Neural cell (in vitro differentiated cells): Measurements from ENCODE around the gene PTHLH. TPM values are rescaled to one million over a fixed set of nuclear protein-coding genes. Genes with fewer than 3 reads are reported as not detected.

ENCODE experiments used
- H2AFZ ChIP-seq: fragments of 200-600, 300-800 bp; sonication (generic), shearing (Covaris generic); 2 replicates; pipeline ENCODE4 v1.6.0; 2014; ENCODE audit warnings: low read depth, mild to moderate bottlenecking, antibody characterized with exemption, low read length, moderate library complexity
- H3F3A ChIP-seq: fragments of 200-600 bp; shearing (Covaris generic); 2 replicates; pipeline ENCODE4 v1.6.1; 2016; ENCODE audit warnings: mild to moderate bottlenecking, moderate library complexity, mixed read lengths, antibody characterized with exemption, low read length; ENCODE audit not compliant: insufficient read depth, poor library complexity, severe bottlenecking
- H3K27ac ChIP-seq: fragments of 200-600, 300-800 bp; sonication (generic), shearing (Covaris generic); 2 replicates; pipeline ENCODE4 v1.5.1; 2014; ENCODE audit warnings: mild to moderate bottlenecking, low read length, moderate library complexity
- H3K27me3 ChIP-seq: fragments of 300-800, 200-600 bp; sonication (generic), shearing (Covaris generic); 2 replicates; pipeline ENCODE4 v1.6.0; 2014; ENCODE audit warnings: mild to moderate bottlenecking, low read depth, low read length, moderate library complexity; ENCODE audit not compliant: insufficient read depth
- H3K36me3 ChIP-seq: fragments of 300-800, 200-600 bp; sonication (generic), shearing (Covaris generic); 2 replicates; pipeline ENCODE4 v1.5.1; 2014; ENCODE audit warnings: mild to moderate bottlenecking, antibody characterized with exemption, low read length, moderate library complexity; ENCODE audit not compliant: insufficient read depth
- H3K4me2 ChIP-seq: fragments of 300-800, 200-600 bp; sonication (generic), shearing (Covaris generic); 2 replicates; pipeline ENCODE4 v1.6.0; 2014; ENCODE audit warnings: mild to moderate bottlenecking, low read length
- H3K4me3 ChIP-seq: fragments of 300-800, 200-600 bp; sonication (generic), shearing (Covaris generic); 2 replicates; pipeline ENCODE4 v1.5.1; 2014; ENCODE audit warnings: mild to moderate bottlenecking, low read length, moderate library complexity
- H3K79me2 ChIP-seq: fragments of 200-600 bp; shearing (Covaris generic); replicated peaks from 2 replicates; pipeline ENCODE4 v1.6.0; 2014; ENCODE audit warnings: mild to moderate bottlenecking, low read length, moderate library complexity; ENCODE audit not compliant: insufficient read depth
- H3K9ac ChIP-seq: fragments of 300-800, 200-600 bp; sonication (generic), shearing (Covaris generic); 2 replicates; pipeline ENCODE4 v1.6.1; 2016; ENCODE audit warnings: mild to moderate bottlenecking, low read length, mixed read lengths
- H3K9me2 ChIP-seq: fragments of 200-600 bp; shearing (Covaris generic); 2 replicates; pipeline ENCODE4 v1.6.1; 2016; ENCODE audit warnings: mild to moderate bottlenecking, low read length, mixed read lengths; ENCODE audit not compliant: insufficient read depth
- H3K9me3 ChIP-seq: fragments of 200-600, 300-800 bp; sonication (generic), shearing (Covaris generic); 2 replicates; pipeline ENCODE4 v1.6.1; 2016; ENCODE audit warnings: mild to moderate bottlenecking, mixed run types, low read length, moderate library complexity, mixed read lengths
- H4K20me1 ChIP-seq: fragments of 200-600 bp; shearing (Covaris generic); 2 replicates; pipeline ENCODE4 v1.6.1; 2016; ENCODE audit warnings: mild to moderate bottlenecking, mixed run types; ENCODE audit not compliant: insufficient read depth
- EP300 ChIP-seq: fragments of 450-650 bp; conservative IDR thresholded peaks from 2 replicates; pipeline ENCODE4 v1.6.1; 2014; ENCODE audit warnings: antibody characterized with exemption, mild to moderate bottlenecking, moderate library complexity; ENCODE audit not compliant: poor library complexity, severe bottlenecking
- EZH2 ChIP-seq: fragments of 200-600, 300-800 bp; shearing (Covaris generic), sonication (generic); IDR thresholded peaks from 2 replicates; pipeline ENCODE4 v1.6.1; 2014; ENCODE audit warnings: antibody characterized with exemption, low read length, borderline replicate concordance, mild to moderate bottlenecking; ENCODE audit not compliant: insufficient read depth, poor library complexity, severe bottlenecking
- MXI1 ChIP-seq: fragments of 450-650 bp; conservative IDR thresholded peaks from 2 replicates; pipeline ENCODE4 v1.6.1; 2014; ENCODE audit warnings: antibody characterized with exemption, mild to moderate bottlenecking; ENCODE audit not compliant: poor library complexity, severe bottlenecking
- POLR2AphosphoS5 ChIP-seq: IDR thresholded peaks from 2 replicates; pipeline ENCODE4 v1.6.1; 2012
- RAD21 ChIP-seq: fragments of 450-650 bp; conservative IDR thresholded peaks from 2 replicates; pipeline ENCODE4 v1.6.1; 2014; ENCODE audit warnings: antibody characterized with exemption, mild to moderate bottlenecking, moderate library complexity
- SMC3 ChIP-seq: fragments of 450-650 bp; conservative IDR thresholded peaks from 2 replicates; pipeline ENCODE4 v1.6.1; 2014; ENCODE audit warnings: antibody characterized with exemption, mild to moderate bottlenecking, moderate library complexity; ENCODE audit not compliant: poor library complexity
- TAF1 ChIP-seq: IDR thresholded peaks from 2 replicates; pipeline ENCODE4 v1.6.1; 2012; ENCODE audit warnings: low read depth
- polyA plus RNA-seq: library from polyadenylated mRNA; depleted of rRNA; stranded (reverse); fragments of >200 nt; gene quantifications from 2 replicates; pipeline ENCODE4 v1.2.3, GENCODE V29; 2014
- TF ChIP-seq, protein P1 (sequence below): fragments of 450-650 bp; IDR thresholded peaks from 2 replicates; pipeline ENCODE4 v1.5.1; 2014; ENCODE audit warnings: antibody characterized with exemption, mild to moderate bottlenecking, moderate library complexity; ENCODE audit not compliant: poor library complexity, severe bottlenecking
- TF ChIP-seq, protein P2 (sequence below): IDR thresholded peaks from 2 replicates; pipeline ENCODE4 v1.6.1; 2012; ENCODE audit warnings: borderline replicate concordance

Gene PTHLH
- polyA plus RNA-seq, 1 donor from 2014 or later: 0.22 TPM

DNA sequence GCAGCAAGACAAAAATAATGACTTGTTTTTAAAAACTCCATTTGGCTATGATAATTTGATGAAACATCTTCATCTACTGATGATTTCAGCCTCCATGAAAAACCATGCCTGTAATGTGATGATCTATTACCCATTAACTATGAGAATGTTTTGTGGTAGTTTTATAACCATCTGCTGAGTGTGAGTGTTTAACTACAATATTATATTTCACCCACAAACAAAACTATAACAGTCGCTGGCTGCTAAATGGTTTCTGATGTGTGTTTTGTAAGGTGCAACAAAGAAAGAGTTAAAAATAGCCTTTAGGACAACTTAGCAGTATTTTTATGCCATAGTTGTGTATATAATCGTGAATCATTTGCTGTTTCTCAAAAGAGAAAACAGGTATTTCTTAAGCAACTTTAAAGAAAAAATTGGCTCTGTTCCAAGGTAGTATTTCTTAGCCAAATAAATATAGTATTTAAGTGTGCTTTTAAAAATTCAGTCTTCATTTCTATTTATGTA is 4.9 kb downstream of the PTHLH start:
- Histone ChIP-seq H3K4me3 (no peak overlapping the region), H3K9me2 (no peaks in the 10 kb centered on the region), H3K9ac (no peak overlapping the region), H2AFZ (no peak overlapping the region), H3K36me3 (no peaks in the 10 kb centered on the region), H4K20me1 (no peaks in the 10 kb centered on the region), H3F3A (no peaks in the 10 kb centered on the region), H3K79me2 (no peaks in the 10 kb centered on the region), H3K27ac (no peak overlapping the region), H3K27me3 (peaks cover 77% of the 10 kb centered on the region), H3K9me3 (no peaks in the 10 kb centered on the region), H3K4me2 (no peak overlapping the region)
- no peak for TF ChIP-seq EZH2
- TF ChIP-seq MXI1: no peak
- TF ChIP-seq POLR2AphosphoS5: no peak
- TF ChIP-seq SMC3: no peak

DNA sequence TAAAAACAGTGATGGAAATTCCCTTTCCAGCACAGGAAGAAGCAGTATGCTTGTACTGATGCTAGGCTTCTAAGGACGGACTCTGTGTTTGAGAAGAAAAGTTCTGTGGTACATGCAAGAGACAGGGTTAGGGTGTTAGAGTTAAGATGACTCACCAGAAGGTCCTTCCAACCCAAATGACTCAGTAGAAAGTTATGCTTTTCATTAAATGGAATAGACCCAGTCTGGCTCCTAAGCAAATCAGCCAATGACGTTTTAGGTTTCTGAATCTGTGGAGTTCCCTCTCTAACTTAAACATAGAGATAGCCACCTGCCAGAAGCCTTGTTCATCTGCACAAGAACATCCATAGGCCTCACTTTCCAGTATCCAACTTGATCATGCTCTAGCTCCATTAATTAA is 5.7 kb downstream of the PTHLH start:
- Histone ChIP-seq H3K4me2 (no peak overlapping the region), H3K79me2 (no peaks in the 10 kb centered on the region), H4K20me1 (no peaks in the 10 kb centered on the region), H3K9me3 (no peaks in the 10 kb centered on the region), H2AFZ (no peak overlapping the region), H3K27ac (no peak overlapping the region), H3K27me3 (peaks cover 70% of the 10 kb centered on the region), H3K4me3 (no peak overlapping the region), H3K36me3 (no peaks in the 10 kb centered on the region), H3K9ac (no peak overlapping the region), H3F3A (no peaks in the 10 kb centered on the region), H3K9me2 (no peaks in the 10 kb centered on the region)
- TF ChIP-seq EZH2 (no peak), POLR2AphosphoS5 (no peak), TAF1 (no peak), MXI1 (no peak), RAD21 (no peak), EP300 (no peak), SMC3 (no peak)
- TF ChIP-seq, protein P1, sequence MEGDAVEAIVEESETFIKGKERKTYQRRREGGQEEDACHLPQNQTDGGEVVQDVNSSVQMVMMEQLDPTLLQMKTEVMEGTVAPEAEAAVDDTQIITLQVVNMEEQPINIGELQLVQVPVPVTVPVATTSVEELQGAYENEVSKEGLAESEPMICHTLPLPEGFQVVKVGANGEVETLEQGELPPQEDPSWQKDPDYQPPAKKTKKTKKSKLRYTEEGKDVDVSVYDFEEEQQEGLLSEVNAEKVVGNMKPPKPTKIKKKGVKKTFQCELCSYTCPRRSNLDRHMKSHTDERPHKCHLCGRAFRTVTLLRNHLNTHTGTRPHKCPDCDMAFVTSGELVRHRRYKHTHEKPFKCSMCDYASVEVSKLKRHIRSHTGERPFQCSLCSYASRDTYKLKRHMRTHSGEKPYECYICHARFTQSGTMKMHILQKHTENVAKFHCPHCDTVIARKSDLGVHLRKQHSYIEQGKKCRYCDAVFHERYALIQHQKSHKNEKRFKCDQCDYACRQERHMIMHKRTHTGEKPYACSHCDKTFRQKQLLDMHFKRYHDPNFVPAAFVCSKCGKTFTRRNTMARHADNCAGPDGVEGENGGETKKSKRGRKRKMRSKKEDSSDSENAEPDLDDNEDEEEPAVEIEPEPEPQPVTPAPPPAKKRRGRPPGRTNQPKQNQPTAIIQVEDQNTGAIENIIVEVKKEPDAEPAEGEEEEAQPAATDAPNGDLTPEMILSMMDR: no peak
- TF ChIP-seq, protein P2, sequence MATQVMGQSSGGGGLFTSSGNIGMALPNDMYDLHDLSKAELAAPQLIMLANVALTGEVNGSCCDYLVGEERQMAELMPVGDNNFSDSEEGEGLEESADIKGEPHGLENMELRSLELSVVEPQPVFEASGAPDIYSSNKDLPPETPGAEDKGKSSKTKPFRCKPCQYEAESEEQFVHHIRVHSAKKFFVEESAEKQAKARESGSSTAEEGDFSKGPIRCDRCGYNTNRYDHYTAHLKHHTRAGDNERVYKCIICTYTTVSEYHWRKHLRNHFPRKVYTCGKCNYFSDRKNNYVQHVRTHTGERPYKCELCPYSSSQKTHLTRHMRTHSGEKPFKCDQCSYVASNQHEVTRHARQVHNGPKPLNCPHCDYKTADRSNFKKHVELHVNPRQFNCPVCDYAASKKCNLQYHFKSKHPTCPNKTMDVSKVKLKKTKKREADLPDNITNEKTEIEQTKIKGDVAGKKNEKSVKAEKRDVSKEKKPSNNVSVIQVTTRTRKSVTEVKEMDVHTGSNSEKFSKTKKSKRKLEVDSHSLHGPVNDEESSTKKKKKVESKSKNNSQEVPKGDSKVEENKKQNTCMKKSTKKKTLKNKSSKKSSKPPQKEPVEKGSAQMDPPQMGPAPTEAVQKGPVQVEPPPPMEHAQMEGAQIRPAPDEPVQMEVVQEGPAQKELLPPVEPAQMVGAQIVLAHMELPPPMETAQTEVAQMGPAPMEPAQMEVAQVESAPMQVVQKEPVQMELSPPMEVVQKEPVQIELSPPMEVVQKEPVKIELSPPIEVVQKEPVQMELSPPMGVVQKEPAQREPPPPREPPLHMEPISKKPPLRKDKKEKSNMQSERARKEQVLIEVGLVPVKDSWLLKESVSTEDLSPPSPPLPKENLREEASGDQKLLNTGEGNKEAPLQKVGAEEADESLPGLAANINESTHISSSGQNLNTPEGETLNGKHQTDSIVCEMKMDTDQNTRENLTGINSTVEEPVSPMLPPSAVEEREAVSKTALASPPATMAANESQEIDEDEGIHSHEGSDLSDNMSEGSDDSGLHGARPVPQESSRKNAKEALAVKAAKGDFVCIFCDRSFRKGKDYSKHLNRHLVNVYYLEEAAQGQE: no peak
